OCI-LY1 (cell line): Measurements from ENCODE around the gene PKD1.

ENCODE experiments used
- H2AFZ ChIP-seq: fragments of 200-600 bp; sonication (generic), shearing (Covaris generic); 2 replicates; pipeline ENCODE4 v1.6.0; 2014; ENCODE audit warnings: antibody characterized with exemption, mild to moderate bottlenecking, low read length
- H3F3A ChIP-seq: fragments of 200-600 bp; sonication (generic), shearing (Covaris generic); 2 replicates; pipeline ENCODE4 v1.6.0; 2014; ENCODE audit warnings: mild to moderate bottlenecking, antibody characterized with exemption, low read length, moderate library complexity; ENCODE audit not compliant: insufficient read depth
- H3K27ac ChIP-seq: fragments of 200-600 bp; sonication (generic); 2 replicates; pipeline ENCODE4 v1.5.1; 2014; ENCODE audit warnings: low read length, mixed run types, mild to moderate bottlenecking, low read depth; ENCODE audit not compliant: poor library complexity, severe bottlenecking
- H3K27me3 ChIP-seq: fragments of 200-600 bp; sonication (generic); 2 replicates; pipeline ENCODE4 v1.6.0; 2014; ENCODE audit warnings: antibody characterized with exemption, mild to moderate bottlenecking, low read length, moderate library complexity; ENCODE audit not compliant: insufficient read depth
- H3K36me3 ChIP-seq: fragments of 200-600 bp; sonication (generic); 2 replicates; pipeline ENCODE4 v1.6.1; 2014; ENCODE audit warnings: mild to moderate bottlenecking, antibody characterized with exemption, low read length, moderate library complexity, mixed read lengths; ENCODE audit not compliant: insufficient read depth
- H3K4me1 ChIP-seq: fragments of 200-600 bp; sonication (generic); 2 replicates; pipeline ENCODE4 v1.5.1; 2014; ENCODE audit warnings: mild to moderate bottlenecking, low read length, moderate library complexity; ENCODE audit not compliant: insufficient read depth, severe bottlenecking
- H3K4me2 ChIP-seq: fragments of 200-600 bp; sonication (generic), shearing (Covaris generic); 2 replicates; pipeline ENCODE4 v1.6.1; 2014; ENCODE audit warnings: low read length
- H3K4me3 ChIP-seq: fragments of 200-600 bp; sonication (generic); 2 replicates; pipeline ENCODE4 v1.5.1; 2014; ENCODE audit warnings: low read length, low read depth, mild to moderate bottlenecking, mixed read lengths; ENCODE audit not compliant: poor library complexity, severe bottlenecking
- H3K79me2 ChIP-seq: fragments of 200-600 bp; shearing (Covaris generic); 2 replicates; pipeline ENCODE4 v1.6.1; 2016; ENCODE audit warnings: mixed run types, low read length, mixed read lengths; ENCODE audit not compliant: insufficient read depth
- H3K9ac ChIP-seq: fragments of 200-600 bp; sonication (generic), shearing (Covaris generic); 2 replicates; pipeline ENCODE4 v1.6.1; 2014; ENCODE audit warnings: mild to moderate bottlenecking, low read length, mixed read lengths
- H3K9me2 ChIP-seq: fragments of 200-600 bp; sonication (generic), shearing (Covaris generic); 2 replicates; pipeline ENCODE4 v1.6.1; 2014; ENCODE audit warnings: low read depth, mild to moderate bottlenecking, low read length, mixed read lengths
- H3K9me3 ChIP-seq: fragments of 200-600 bp; shearing (Covaris generic); 2 replicates; pipeline ENCODE4 v1.6.1; 2014; ENCODE audit warnings: low read length, mixed read lengths
- H4K20me1 ChIP-seq: fragments of 200-600 bp; sonication (generic), shearing (Covaris generic); 2 replicates; pipeline ENCODE4 v1.6.0; 2016; ENCODE audit warnings: mild to moderate bottlenecking, low read length; ENCODE audit not compliant: insufficient read depth
- EZH2 ChIP-seq: fragments of 200-600 bp; sonication (generic), shearing (Covaris generic); IDR thresholded peaks from 2 replicates; pipeline ENCODE4 v1.8.0; 2017; ENCODE audit warnings: borderline replicate concordance, mixed run types, mild to moderate bottlenecking, antibody characterized with exemption, low read length, moderate library complexity, mixed read lengths
- TF ChIP-seq, protein P1 (sequence below): fragments of 200-600 bp; sonication (generic), shearing (Covaris generic); IDR thresholded peaks from 2 replicates; pipeline ENCODE4 v1.5.1; 2017; ENCODE audit warnings: mild to moderate bottlenecking, antibody characterized with exemption, low read length, moderate library complexity, mixed read lengths

The PKD1 gene

DNA sequence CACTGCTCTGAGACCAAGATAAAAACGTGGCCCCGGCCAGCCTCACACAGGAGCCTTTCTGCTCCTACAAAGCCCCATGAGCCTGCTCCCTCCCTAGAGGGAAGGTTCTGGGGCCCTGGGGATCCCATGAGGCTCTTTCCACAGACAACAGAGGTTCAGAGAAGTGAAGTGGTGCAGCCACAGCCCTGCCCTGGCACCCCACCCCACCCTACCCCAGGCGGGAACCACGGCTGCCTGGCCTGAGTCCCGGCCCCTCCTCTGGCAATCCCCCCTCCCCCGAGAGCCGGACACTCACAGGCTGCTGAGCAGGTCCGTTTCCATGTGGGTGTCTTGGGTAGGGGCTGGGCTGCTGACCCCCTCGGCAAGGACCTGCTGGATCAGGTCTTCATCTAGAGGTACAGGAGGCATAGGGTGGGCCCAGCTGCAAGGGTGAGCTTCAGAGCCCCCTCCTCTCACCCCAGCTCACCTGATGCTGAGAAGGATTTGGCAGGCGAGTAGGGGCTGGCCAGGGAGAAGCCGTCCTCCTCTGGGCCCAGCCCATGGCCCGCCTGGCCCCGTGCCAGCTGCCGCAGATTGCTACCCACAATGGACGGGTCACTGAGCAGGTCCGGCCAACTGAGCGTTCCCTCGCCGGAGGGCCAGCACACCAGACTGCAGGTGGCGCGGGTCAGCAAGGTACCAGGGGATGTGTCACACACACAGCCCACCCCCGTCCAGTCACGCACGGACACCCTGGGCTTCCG, 38.7 kb downstream of the PKD1 start:
- H3K36me3 ChIP-seq = no peaks in the 10 kb centered on the region
- no peaks in the 10 kb centered on the region for H3K4me1 ChIP-seq
- H3K27ac ChIP-seq = no peak overlapping the region
- no peak overlapping the region for H2AFZ ChIP-seq
- H3K9ac ChIP-seq = no peak overlapping the region
- TF ChIP-seq, protein P1, sequence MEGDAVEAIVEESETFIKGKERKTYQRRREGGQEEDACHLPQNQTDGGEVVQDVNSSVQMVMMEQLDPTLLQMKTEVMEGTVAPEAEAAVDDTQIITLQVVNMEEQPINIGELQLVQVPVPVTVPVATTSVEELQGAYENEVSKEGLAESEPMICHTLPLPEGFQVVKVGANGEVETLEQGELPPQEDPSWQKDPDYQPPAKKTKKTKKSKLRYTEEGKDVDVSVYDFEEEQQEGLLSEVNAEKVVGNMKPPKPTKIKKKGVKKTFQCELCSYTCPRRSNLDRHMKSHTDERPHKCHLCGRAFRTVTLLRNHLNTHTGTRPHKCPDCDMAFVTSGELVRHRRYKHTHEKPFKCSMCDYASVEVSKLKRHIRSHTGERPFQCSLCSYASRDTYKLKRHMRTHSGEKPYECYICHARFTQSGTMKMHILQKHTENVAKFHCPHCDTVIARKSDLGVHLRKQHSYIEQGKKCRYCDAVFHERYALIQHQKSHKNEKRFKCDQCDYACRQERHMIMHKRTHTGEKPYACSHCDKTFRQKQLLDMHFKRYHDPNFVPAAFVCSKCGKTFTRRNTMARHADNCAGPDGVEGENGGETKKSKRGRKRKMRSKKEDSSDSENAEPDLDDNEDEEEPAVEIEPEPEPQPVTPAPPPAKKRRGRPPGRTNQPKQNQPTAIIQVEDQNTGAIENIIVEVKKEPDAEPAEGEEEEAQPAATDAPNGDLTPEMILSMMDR = no peak
- no peak for TF ChIP-seq EZH2
- H3K79me2 ChIP-seq = no peaks in the 10 kb centered on the region
- no peaks in the 10 kb centered on the region for H3K9me2 ChIP-seq
- H4K20me1 ChIP-seq = no peaks in the 10 kb centered on the region
- no peaks in the 10 kb centered on the region for H3K27me3 ChIP-seq
- no peak overlapping the region for H3K4me3 ChIP-seq
- H3K9me3 ChIP-seq = no peaks in the 10 kb centered on the region
- H3K4me2 ChIP-seq = no peak overlapping the region
- no peaks in the 10 kb centered on the region; the same call in 1 of the 2 replicates for H3F3A ChIP-seq

DNA sequence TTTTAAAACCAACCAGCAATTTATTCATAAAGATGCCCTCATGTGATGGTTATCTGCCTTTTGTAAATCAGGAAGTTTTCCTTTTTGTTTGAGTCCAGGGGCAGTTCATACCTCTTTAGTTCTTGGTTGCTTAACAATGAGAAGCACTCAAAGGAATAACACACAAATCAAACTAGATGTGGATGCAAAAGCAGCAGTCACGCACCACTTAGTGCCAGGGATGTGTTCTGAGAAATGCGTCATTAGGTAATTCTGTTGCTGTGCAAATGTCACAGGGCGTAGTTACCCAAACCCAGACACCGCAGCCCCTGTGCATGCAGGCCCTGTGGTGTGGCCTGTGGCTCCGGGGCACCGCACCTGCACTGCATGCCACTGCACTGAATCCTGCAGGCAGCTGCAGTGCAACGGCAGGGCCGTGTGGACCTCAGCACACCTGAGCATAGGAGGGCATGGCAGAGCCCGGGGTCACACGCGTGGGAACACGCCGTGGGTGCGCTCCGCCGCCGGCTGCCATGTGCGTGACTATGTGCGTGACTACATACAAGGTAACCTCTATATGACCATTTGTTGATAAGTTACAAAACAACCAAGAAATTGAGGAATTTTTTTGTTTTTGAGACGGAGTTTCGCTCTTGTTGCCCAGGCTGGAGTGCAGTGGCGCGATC, 39.6 kb downstream of the PKD1 start:
- Histone ChIP-seq H2AFZ (no peak overlapping the region), H3K9me3 (no peaks in the 10 kb centered on the region), H3K4me2 (no peak overlapping the region), H3K27me3 (no peaks in the 10 kb centered on the region), H3K9ac (no peak overlapping the region), H3K9me2 (no peaks in the 10 kb centered on the region), H3K36me3 (no peaks in the 10 kb centered on the region), H3K79me2 (no peaks in the 10 kb centered on the region), H4K20me1 (no peaks in the 10 kb centered on the region), H3F3A (no peaks in the 10 kb centered on the region; the same call in 1 of the 2 replicates), H3K27ac (no peak overlapping the region), H3K4me3 (no peak overlapping the region), H3K4me1 (no peaks in the 10 kb centered on the region)
- TF ChIP-seq, protein P1 = no peak
- no peak for TF ChIP-seq EZH2

DNA sequence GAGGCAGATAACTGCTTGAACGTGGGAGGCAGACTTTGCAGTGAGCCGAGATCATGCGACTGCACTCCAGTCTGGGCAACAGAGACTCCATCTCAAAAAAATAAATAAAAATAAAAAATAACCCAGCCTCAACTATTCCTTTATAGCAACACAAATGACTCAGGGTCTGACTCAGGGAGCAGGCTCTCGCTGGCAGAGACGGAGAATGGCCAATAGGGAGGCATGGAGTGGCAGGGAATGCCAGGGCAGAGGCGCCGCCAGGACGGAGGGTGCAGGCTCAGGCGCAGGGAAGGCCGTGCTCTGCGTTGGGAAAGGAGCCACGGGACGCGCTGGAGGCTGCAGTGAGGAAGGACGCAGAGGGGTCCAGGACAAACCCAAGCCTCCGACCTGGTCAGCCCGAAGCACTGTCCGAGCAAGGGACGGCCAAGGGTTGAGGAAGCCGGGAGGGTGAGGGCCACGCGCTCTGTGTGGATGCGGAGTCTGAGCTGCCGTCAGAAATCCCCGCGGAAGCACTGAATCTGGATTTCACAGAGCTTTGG, 40.3 kb downstream of the PKD1 start:
- Histone ChIP-seq H3K79me2 (no peaks in the 10 kb centered on the region), H3K9me2 (no peaks in the 10 kb centered on the region), H3K36me3 (no peaks in the 10 kb centered on the region)

More for the DNA sequence above, 40.3 kb downstream of the PKD1 start:
- Histone ChIP-seq H4K20me1 (no peaks in the 10 kb centered on the region), H3K27ac (no peak overlapping the region), H3K4me2 (no peak overlapping the region), H3K9ac (no peak overlapping the region), H3F3A (no peaks in the 10 kb centered on the region; the same call in 1 of the 2 replicates), H3K27me3 (no peaks in the 10 kb centered on the region), H3K4me3 (no peak overlapping the region), H3K4me1 (peaks cover 5% of the 10 kb centered on the region), H2AFZ (no peak overlapping the region), H3K9me3 (no peaks in the 10 kb centered on the region)
- no peak for TF ChIP-seq EZH2
- TF ChIP-seq, protein P1 = no peak
